GM20000 (cell line): ENCODE measurements around the gene USP36.

Source experiments
- DNase-seq: peaks from one replicate; pipeline ENCODE4 v3.0.0; 2012; ENCODE audit warnings: low spot score
- CTCF ChIP-seq: IDR thresholded peaks from 2 replicates; pipeline ENCODE4 v1.5.1; 2012; ENCODE audit warnings: mild to moderate bottlenecking, control low read depth; ENCODE audit errors: extremely low read depth, missing control alignments

USP36 gene

GRCh38 chr17:78818152-78818846 is 22.3 kb downstream of the USP36 start:
- no peak for DNase-seq
- TF ChIP-seq CTCF, result no peak

GRCh38 chr17:78817123-78817522 is 23.5 kb downstream of the USP36 start:
- DNase-seq, result no peak
- no peak for TF ChIP-seq CTCF

- DNase-seq, result no peak
These were observed 24.9 kb downstream of the USP36 start for GRCh38 chr17:78815696-78816095.

GRCh38 chr17:78812855-78813254 is 27.8 kb downstream of the USP36 start:
- no peak for DNase-seq
- no peak for TF ChIP-seq CTCF

More at GRCh38 chr17:78815696-78816095, 24.9 kb downstream of the USP36 start:
- no peak for TF ChIP-seq CTCF

GRCh38 chr17:78808163-78808562 is 32.5 kb downstream of the USP36 start:
- no peak for TF ChIP-seq CTCF
- no peak for DNase-seq

GRCh38 chr17:78806451-78806850 is 34.2 kb downstream of the USP36 start:
- no peak for DNase-seq
- TF ChIP-seq CTCF, result no peak

- no peak for TF ChIP-seq CTCF
- DNase-seq, result no peak
These were observed 35.3 kb downstream of the USP36 start for GRCh38 chr17:78805301-78805700.
